Measurements from ENCODE around the gene SH3GL1. TPM values are rescaled to one million over a fixed set of nuclear protein-coding genes. Genes with fewer than 3 reads are reported as not detected.

The SH3GL1 gene
- total and polyA plus RNA-seq, 4 experiments from 2014 or later, result 19.7 to 45.6 (median 34.1) TPM

DNA sequence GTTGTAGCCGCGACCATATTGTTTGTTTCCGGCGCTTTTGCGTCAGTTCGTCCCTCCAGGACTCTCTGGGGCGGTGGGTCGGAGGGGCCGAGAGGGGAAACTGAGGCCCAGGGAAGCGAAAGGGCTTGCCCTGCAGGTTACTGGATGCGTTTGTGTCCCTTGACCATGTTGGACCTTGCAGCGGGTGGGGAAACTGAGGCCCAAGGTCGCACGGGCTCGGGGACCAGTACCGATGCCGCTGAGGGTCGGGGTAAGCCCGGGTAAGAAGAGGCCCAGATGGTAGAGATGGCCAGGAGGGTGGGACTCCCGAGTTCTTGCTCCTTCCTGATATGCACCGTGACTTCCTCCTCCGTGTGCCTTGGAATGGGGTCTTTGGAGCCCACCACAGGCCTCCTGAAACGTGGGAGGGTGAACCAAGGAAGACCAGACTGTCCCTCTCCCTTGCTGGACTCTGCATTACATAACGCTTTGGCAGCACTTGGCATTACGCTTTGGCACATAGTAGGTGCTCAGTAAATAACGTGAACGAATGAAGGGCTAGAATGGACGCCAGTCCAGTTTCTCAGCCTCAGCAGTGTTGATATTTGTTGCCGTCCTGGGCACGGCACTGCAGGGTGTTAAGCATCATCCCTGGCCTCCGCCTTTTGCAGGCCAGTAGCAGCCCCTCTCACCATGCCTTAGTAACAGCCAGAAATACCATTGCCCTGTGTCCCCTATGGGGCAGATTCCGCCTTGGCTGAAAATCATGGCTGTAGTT, 2.8 kb upstream of the SH3GL1 start:
- Mint-ChIP-seq H3K4me3 (peak overlapping the region; percentile 84 to 91 (median 87)), H3K36me3 (peaks cover 0 to 16% of the 10 kb centered on the region in 2 donors), H3K4me1 (peaks cover 23 to 59% (median 42%) of the 10 kb centered on the region in 4 donors), H3K27ac (peak overlapping the region; percentile 87 to 96 (median 90)), H3K9me3 (no peaks in the 10 kb centered on the region), H3K27me3 (no peaks in the 10 kb centered on the region)
- no peak for DNase-seq
- H3K4me3 ChIP-seq (ENCODE audit: low read length in 2 of 2), result peak overlapping the region; percentile 58 to 68
- H3K36me3 ChIP-seq (ENCODE audit: insufficient read depth, low read length), result no peaks in the 10 kb centered on the region
- H3K27me3 ChIP-seq (ENCODE audit: insufficient read depth, low read length), result no peaks in the 10 kb centered on the region
- H3K27ac ChIP-seq (ENCODE audit: low read depth, low read length), result peak overlapping the region; percentile 62
- peaks cover 37% of the 10 kb centered on the region for H3K4me1 ChIP-seq (ENCODE audit: insufficient read depth, low read length)
- no peaks in the 10 kb centered on the region for H3K9me3 ChIP-seq (ENCODE audit: control insufficient read depth in 1 of 2, low read length in 2 of 2)
- CTCF ChIA-PET (ENCODE audit: partially characterized antibody), result interaction anchor here (1.7 kb wide), 1 partner anchor 60 kb away, joined by 12 read pairs; the partner anchor contains the start of gene MPND
- POLR2A ChIA-PET (ENCODE audit: partially characterized antibody), result interaction anchor here (0.6 to 1.9 kb wide), 8 partner anchors 23 to 1581 kb away, joined by 3 to 19 read pairs (median 10); partner anchors contain the start of genes HDGFL2, KDM4B, MPND and YJU2
- intact Hi-C loops (cut with micrococcal nuclease), result loop anchor here (5.0 kb wide), 2 partner anchors 234 to 319 kb away; partner anchors contain the start of genes DPP9 and TNFAIP8L1

DNA sequence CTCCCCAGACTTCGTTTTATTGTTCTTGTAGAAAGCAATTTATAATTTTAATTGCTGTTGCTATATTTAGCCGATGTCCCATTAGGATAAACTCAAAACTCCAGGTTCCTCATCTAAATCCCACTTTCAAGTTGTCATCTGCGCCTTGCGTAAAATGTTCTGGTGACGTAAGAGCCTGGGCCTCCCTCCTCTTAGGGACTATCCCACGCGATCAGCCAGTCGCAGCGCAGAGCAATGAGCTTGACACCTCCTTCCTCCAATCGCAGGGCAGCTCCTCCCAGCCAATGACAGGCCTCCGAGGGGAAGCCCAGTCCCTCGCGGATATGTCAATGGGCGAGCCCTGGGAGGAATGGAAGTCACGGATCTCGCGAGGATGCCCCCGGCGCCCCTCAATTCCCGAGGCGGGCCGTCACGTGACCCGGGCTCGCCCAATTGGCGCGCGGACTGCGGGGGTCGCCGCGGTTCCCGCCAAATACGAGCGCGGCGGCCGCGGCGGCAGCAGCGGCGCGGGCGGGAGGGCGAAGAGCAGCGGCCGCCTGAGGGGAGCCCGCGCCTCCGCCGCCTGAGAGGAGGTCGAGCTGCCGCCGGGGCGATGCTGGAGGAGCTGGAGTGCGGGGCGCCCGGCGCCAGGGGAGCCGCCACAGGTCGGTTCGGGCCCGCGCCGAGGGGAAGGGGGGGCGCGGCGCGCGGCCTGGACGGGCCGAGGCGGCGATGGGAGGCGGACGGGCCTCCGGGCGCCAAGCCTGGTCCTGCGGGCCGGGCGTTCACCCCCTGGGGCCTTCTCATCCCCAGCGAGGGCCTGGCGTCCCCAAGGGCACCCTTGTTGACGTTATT, 2.0 kb upstream of the SH3GL1 start, which contains the start of gene CHAF1A:
TSS of gene CHAF1A (plus strand) at position 470 of the 834 bp plus-strand sequence. CDS start at position 593, 123 bp downstream.
- Mint-ChIP-seq H3K27me3 (no peaks in the 10 kb centered on the region), H3K27ac (peak within 1 kb of the TSS; percentile 96 to 100 (median 99)), H3K36me3 (peaks cover 0 to 14% of the 10 kb centered on the region in 2 donors), H3K9me3 (no peaks in the 10 kb centered on the region), H3K4me3 (peak within 1 kb of the TSS; percentile 87 to 94 (median 91)), H3K4me1 (peaks cover 25 to 63% (median 45%) of the 10 kb centered on the region in 4 donors)
- intact Hi-C loops (cut with micrococcal nuclease), result loop anchor here (1.0 to 5.0 kb wide), 4 partner anchors 69 to 320 kb away; partner anchors contain the start of genes DPP9, TNFAIP8L1 and YJU2
- Histone ChIP-seq H3K27me3 (ENCODE audit: insufficient read depth, low read length) (no peaks in the 10 kb centered on the region), H3K4me3 (ENCODE audit: low read length in 2 of 2) (peak within 1 kb of the TSS; percentile 58 to 68), H3K36me3 (ENCODE audit: insufficient read depth, low read length) (no peaks in the 10 kb centered on the region), H3K4me1 (ENCODE audit: insufficient read depth, low read length) (peaks cover 45% of the 10 kb centered on the region), H3K27ac (ENCODE audit: low read depth, low read length) (peak within 1 kb of the TSS; percentile 88), H3K9me3 (ENCODE audit: control insufficient read depth in 1 of 2, low read length in 2 of 2) (no peaks in the 10 kb centered on the region)
- DNase-seq, result peak; percentile 98 to 100 (median 99)
- ChIA-PET CTCF (ENCODE audit: partially characterized antibody) (interaction anchor here (0.7 to 3.0 kb wide), 9 partner anchors 12 to 155 kb away, joined by 3 to 25 read pairs (median 4); partner anchors contain the start of genes MPND and YJU2), POLR2A (ENCODE audit: partially characterized antibody) (interaction anchor here (0.7 to 2.9 kb wide), 9 partner anchors 22 to 566 kb away, joined by 3 to 85 read pairs (median 12); partner anchors contain the start of genes HDGFL2, KDM4B, MPND and YJU2)

DNA sequence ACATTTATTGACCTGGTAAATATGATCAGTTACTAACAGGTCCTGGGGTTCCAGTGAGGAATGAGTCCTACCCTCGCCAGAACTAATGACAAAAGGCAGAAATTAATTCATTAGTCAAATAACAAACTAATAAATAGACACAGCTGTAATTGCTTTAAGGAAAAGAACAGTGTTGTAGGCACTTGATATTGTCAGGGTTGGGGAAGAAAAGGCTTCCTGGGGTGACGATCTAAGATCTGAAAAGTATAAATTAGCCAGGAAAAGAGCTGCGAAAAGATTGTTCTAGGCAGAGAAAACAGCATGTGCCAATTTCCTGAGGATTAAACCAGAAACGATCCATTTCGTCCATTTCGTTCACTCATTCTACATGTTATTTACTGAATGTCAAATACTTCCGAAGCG, 1.4 kb upstream of the SH3GL1 start:
- peaks cover 1 to 14% of the 10 kb centered on the region in 2 donors for H3K36me3 Mint-ChIP-seq
- H3K9me3 Mint-ChIP-seq, result peaks cover 0 to 2% (median 0%) of the 10 kb centered on the region in 8 donors
- DNase-seq, result no peak
- ChIA-PET CTCF (ENCODE audit: partially characterized antibody) (interaction anchor here (0.7 to 3.0 kb wide), 10 partner anchors 13 to 155 kb away, joined by 3 to 25 read pairs (median 4); partner anchors contain the start of genes MPND and YJU2), POLR2A (ENCODE audit: partially characterized antibody) (interaction anchor here (0.7 to 2.9 kb wide), 9 partner anchors 22 to 567 kb away, joined by 3 to 85 read pairs (median 12); partner anchors contain the start of genes HDGFL2, KDM4B, MPND and YJU2)
- H3K4me1 ChIP-seq (ENCODE audit: insufficient read depth, low read length), result peaks cover 51% of the 10 kb centered on the region
- H3K36me3 ChIP-seq (ENCODE audit: insufficient read depth, low read length), result peaks cover 3% of the 10 kb centered on the region
- H3K27ac ChIP-seq (ENCODE audit: low read depth, low read length), result peak overlapping the region; percentile 88
- no peaks in the 10 kb centered on the region for H3K27me3 ChIP-seq (ENCODE audit: insufficient read depth, low read length)
- peak overlapping the region; percentile 85 to 94 (median 91) for H3K4me3 Mint-ChIP-seq
- no peaks in the 10 kb centered on the region for H3K9me3 ChIP-seq (ENCODE audit: control insufficient read depth in 1 of 2, low read length in 2 of 2)
- no peaks in the 10 kb centered on the region for H3K27me3 Mint-ChIP-seq
- peak overlapping the region; percentile 96 to 100 (median 99) for H3K27ac Mint-ChIP-seq
- intact Hi-C loops (cut with micrococcal nuclease), result loop anchor here (1.0 to 5.0 kb wide), 4 partner anchors 70 to 321 kb away; partner anchors contain the start of genes DPP9, TNFAIP8L1 and YJU2
- peak overlapping the region; percentile 8 to 46 for H3K4me3 ChIP-seq (ENCODE audit: low read length in 2 of 2)
- H3K4me1 Mint-ChIP-seq, result peaks cover 28 to 68% (median 50%) of the 10 kb centered on the region in 4 donors

DNA sequence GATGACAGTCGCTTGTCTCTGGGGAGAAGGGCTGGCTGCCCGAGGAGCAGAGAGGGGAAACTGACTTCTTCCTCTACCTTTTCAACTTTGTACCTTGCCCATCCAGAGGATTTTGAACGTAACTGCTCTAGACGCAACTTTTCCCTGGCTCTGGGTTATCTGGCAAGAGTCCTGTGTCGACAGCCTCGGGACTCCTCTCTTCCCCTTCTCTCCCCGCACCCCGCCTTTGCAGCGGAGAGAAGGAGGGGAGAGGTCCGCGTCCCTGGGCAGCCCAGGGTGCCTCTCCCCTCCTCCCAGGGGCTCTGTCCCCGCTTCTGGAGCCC, 574 bp downstream of the SH3GL1 start:
- peaks cover 58% of the 10 kb centered on the region for H3K4me1 ChIP-seq (ENCODE audit: insufficient read depth, low read length)
- peaks cover 0 to 2% (median 0%) of the 10 kb centered on the region in 8 donors for H3K9me3 Mint-ChIP-seq
- DNase-seq, result peak in 1 of 5 donors; percentile 22
- no peaks in the 10 kb centered on the region for H3K27me3 ChIP-seq (ENCODE audit: insufficient read depth, low read length)
- POLR2A ChIA-PET (ENCODE audit: partially characterized antibody), result interaction anchor here (0.6 to 2.9 kb wide), 17 partner anchors 9 to 153 kb away, joined by 3 to 85 read pairs (median 6); partner anchors contain the start of genes HDGFL2, MPND, STAP2 and YJU2
- peak overlapping the region; percentile 82 to 93 (median 91) for H3K4me3 Mint-ChIP-seq
- peak overlapping the region; percentile 89 for H3K27ac ChIP-seq (ENCODE audit: low read depth, low read length)
- H3K4me1 Mint-ChIP-seq, result peaks cover 33 to 78% (median 60%) of the 10 kb centered on the region in 4 donors
- H3K36me3 ChIP-seq (ENCODE audit: insufficient read depth, low read length), result peaks cover 6% of the 10 kb centered on the region
- H3K4me3 ChIP-seq (ENCODE audit: low read length in 2 of 2), result peak overlapping the region; percentile 53 to 59
- H3K27ac Mint-ChIP-seq, result peak overlapping the region; percentile 87 to 97 (median 92)
- no peaks in the 10 kb centered on the region for H3K27me3 Mint-ChIP-seq
- H3K9me3 ChIP-seq (ENCODE audit: control insufficient read depth in 1 of 2, low read length in 2 of 2), result no peaks in the 10 kb centered on the region
- peaks cover 4 to 26% of the 10 kb centered on the region in 2 donors for H3K36me3 Mint-ChIP-seq
- CTCF ChIA-PET (ENCODE audit: partially characterized antibody), result interaction anchor here (0.6 to 3.0 kb wide), 11 partner anchors 8 to 134 kb away, joined by 3 to 25 read pairs (median 5); partner anchors contain the start of gene HDGFL2
- intact Hi-C loops (cut with micrococcal nuclease), result loop anchor here (1.0 to 5.0 kb wide), 7 partner anchors 19 to 323 kb away; partner anchors contain the start of genes DPP9, MPND, TNFAIP8L1 and UBXN6

DNA sequence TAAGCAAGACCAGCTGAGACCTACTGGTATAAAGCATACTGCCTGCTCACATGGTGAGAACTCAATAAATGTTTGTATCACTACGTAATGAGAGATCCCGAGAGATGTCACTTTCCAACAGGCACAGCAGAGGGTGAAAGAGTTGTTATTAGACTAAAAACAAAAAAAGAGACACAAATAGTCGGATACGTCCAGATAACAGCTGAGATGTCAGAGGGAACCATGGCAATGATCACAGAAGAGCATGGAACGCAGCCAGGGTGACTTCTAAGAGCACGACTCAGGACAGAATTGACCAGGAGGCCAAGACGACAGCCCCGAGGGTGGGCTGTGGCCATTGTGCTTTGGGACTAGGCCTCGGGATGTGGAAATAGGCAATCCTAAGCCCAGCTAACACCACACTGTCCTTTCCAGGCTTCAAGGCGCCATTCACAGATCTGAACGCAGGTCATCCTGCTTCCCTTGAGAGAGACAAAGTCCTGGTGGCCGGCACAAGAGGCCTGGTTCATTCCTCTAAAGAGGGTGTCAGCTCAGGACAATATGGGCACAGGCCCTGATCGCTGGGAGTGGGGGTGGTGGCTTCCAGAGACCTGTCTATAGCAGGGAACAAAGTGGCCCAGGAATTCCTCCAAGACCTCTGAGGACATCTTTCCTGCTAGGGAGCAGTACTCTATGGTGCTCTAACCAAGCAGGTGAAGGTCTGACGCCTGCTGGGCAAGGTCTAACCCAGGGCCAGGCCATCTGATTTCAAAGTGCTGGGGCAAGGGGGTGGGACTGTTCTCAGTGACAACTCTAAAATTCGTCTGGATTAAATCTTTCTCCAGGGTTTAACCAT, 3.2 kb downstream of the SH3GL1 start:
- intact Hi-C loops (cut with micrococcal nuclease), result no loop called here
- Mint-ChIP-seq H3K9me3 (peaks cover 0 to 2% (median 0%) of the 10 kb centered on the region in 8 donors), H3K36me3 (peaks cover 12 to 31% of the 10 kb centered on the region in 2 donors), H3K4me3 (peak overlapping the region in 5 of 8 donors; percentile 25 to 75 (median 51)), H3K4me1 (peaks cover 39 to 78% (median 60%) of the 10 kb centered on the region in 4 donors), H3K27ac (peak overlapping the region in 6 of 7 donors; percentile 8 to 77 (median 50)), H3K27me3 (no peaks in the 10 kb centered on the region)
- no peaks in the 10 kb centered on the region for H3K27me3 ChIP-seq (ENCODE audit: insufficient read depth, low read length)
- H3K4me3 ChIP-seq (ENCODE audit: low read length in 2 of 2), result no peak overlapping the region
- DNase-seq, result no peak
- ChIA-PET CTCF (ENCODE audit: partially characterized antibody) (interaction anchor here (2.5 kb wide), 1 partner anchor 27 kb away, joined by 11 read pairs; no protein-coding TSS in a partner anchor), POLR2A (ENCODE audit: partially characterized antibody) (interaction anchor here (0.8 kb wide), 1 partner anchor 27 kb away, joined by 3 read pairs; no protein-coding TSS in a partner anchor)
- H3K27ac ChIP-seq (ENCODE audit: low read depth, low read length), result no peak overlapping the region
- peaks cover 6% of the 10 kb centered on the region for H3K36me3 ChIP-seq (ENCODE audit: insufficient read depth, low read length)
- no peaks in the 10 kb centered on the region for H3K9me3 ChIP-seq (ENCODE audit: control insufficient read depth in 1 of 2, low read length in 2 of 2)
- H3K4me1 ChIP-seq (ENCODE audit: insufficient read depth, low read length), result peaks cover 70% of the 10 kb centered on the region
